GM13976 (cell line): ENCODE results near the gene MAFB.

Source experiments
- DNase-seq: peaks from one replicate; pipeline ENCODE4 v3.0.0; 2012; ENCODE audit warnings: low spot score
- in situ Hi-C: fragments of 300-500 bp; cut with MboI; formaldehyde crosslinking; loops from one replicate; pipeline ENCODE4 v1.12.0; 2022; ENCODE audit warnings: low sequenced_read_pairs, mixed read lengths, inconsistent platforms; ENCODE audit not compliant: unreplicated experiment
- TF ChIP-seq, protein P1 (sequence below): IDR thresholded peaks from 2 replicates; pipeline ENCODE4 v1.5.1; 2012; ENCODE audit warnings: borderline replicate concordance, mild to moderate bottlenecking; ENCODE audit not compliant: insufficient read depth; ENCODE audit errors: extremely low read depth, missing control alignments, control extremely low read depth

Gene MAFB

DNA sequence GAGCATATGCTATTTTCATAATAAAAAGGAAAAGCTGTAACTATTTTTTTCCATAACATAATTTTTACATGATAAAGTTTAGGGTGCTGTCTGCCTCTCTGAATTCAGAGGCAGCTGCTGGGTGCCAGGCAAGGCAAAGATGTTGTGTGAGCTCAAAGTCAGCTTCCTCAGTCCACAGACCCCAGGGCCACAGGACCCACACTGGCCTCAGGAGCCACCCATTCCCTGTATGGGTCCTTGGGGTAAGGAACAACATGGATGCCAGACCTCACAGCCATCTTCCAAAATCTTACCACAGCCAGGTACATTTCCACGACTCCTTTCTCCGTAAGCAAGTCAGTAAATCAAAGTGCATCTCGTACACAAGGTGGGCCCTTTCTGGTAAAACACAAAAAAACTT is 16.4 kb upstream of the MAFB start:
- in situ Hi-C loops, result no loop called here
- DNase-seq, result no peak
- TF ChIP-seq, protein P1, sequence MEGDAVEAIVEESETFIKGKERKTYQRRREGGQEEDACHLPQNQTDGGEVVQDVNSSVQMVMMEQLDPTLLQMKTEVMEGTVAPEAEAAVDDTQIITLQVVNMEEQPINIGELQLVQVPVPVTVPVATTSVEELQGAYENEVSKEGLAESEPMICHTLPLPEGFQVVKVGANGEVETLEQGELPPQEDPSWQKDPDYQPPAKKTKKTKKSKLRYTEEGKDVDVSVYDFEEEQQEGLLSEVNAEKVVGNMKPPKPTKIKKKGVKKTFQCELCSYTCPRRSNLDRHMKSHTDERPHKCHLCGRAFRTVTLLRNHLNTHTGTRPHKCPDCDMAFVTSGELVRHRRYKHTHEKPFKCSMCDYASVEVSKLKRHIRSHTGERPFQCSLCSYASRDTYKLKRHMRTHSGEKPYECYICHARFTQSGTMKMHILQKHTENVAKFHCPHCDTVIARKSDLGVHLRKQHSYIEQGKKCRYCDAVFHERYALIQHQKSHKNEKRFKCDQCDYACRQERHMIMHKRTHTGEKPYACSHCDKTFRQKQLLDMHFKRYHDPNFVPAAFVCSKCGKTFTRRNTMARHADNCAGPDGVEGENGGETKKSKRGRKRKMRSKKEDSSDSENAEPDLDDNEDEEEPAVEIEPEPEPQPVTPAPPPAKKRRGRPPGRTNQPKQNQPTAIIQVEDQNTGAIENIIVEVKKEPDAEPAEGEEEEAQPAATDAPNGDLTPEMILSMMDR, result no peak

DNA sequence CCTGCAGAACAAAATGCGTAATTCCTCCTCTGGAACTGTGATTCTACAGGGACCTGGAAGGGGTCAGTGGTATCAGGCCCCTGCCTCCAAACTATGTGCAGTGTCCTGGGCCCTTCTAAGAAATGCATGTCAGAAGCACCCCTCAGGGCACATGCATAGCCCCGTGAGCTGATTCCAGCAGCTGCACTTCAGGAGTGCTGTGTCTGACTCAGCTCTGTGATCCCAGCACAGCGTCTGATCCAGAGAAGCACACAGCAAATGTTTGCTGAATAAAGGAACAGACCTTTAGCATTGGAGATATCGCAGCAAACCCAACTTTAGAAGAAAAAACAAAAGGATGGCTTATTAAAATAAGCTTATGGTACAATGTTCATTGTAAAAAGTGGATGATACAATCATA is 15.8 kb upstream of the MAFB start:
- in situ Hi-C loops, result no loop called here
- DNase-seq, result no peak
- TF ChIP-seq, protein P1, result no peak

DNA sequence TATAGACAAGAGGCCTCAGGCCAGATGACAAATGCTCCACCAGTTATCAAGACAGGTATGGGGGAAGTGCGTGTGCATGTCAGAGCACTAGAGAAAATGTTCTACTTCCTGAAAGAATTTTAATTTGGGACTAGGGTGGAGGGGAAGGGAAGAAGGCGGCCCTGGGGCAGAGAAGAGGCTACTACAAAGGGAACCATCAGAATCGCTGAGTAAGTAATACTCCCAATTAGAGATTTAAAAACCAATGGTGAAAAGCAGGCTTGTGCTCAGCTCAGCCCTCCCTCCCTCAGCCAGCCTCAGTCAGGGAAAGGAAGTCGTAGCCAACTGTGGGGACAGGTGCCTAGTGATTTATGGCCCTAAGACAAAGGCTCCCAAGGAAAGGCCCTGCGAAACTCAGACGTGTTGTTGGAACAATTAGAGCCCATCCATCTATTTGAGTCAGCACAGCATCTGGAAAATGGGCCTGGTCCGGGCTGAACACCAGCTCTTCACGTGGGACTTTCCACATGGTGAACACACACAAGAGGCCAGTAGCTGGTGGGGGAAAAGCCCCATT is 15.0 kb upstream of the MAFB start:
- DNase-seq, result no peak
- TF ChIP-seq, protein P1, result no peak
- in situ Hi-C loops, result no loop called here

DNA sequence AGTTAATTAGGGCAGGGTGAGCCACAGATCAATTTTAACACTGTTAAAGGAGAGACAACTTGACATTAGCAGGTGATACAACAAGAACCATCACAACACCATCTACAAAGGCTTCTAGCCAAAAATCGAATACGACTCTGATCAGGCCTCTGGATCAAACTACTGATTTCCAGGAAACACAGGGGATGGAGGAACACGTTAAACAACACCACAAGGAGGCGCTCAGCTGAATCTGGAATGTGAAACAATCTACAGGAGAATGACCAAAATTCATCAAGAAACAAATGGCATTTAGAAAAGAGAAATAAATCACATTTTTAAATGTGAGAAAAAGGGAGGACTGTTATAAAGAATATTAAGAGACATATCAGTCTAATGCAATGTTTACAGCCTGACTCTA is 13.5 kb upstream of the MAFB start:
- no peak for DNase-seq
- TF ChIP-seq, protein P1, result no peak
- in situ Hi-C loops, result no loop called here

DNA sequence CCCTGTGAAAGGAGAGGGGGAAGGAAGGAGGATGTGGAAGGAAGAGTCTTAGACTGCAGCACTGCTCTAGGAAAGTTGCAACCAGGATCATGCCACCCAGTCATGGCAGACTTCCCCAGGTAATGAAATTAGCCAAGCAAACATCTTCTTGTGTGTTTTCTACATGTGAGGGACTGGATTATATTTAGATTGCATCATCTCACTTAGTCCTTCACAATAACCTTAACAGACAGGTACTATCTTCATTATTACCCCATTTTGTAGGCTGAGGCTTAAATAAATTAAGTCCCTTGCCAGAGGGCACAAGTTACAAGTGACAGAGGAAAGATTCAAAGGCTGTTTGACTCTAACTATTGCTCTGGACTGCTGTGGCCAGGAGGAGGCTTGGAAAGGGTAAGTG is 9.7 kb upstream of the MAFB start:
- in situ Hi-C loops, result loop anchor here (25.0 kb wide), 3 partner anchors 436 to 1436 kb away; no protein-coding TSS in a partner anchor
- TF ChIP-seq, protein P1, result no peak
- no peak for DNase-seq

DNA sequence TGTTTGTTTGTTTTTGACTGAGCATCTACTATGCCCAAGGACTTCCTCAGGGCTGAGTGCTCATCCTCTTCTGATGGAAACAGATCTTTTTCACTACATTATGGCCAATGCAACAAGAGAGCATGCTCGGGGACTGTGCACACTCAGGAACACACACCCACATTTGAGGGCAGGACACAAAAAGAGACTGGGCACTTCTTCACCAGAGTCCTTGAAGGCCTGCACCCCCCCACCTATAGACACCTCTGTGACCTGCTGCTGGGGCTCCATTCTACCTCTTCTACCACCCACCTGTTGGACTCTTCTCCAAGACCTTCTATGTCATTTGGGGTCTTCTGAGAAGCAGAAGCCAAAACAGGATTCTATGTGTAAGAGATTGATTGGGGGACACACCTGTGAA is 9.2 kb upstream of the MAFB start:
- in situ Hi-C loops, result loop anchor here (25.0 kb wide), 3 partner anchors 436 to 1436 kb away; no protein-coding TSS in a partner anchor
- DNase-seq, result no peak
- TF ChIP-seq, protein P1, result no peak
